Testis (tissue), 2 donors: Measurements from ENCODE around the gene TRIM27.

Experiments used
- CTCF ChIP-seq, 3 experiments: fragments of 450-650 bp in 2 of 3; fragments of 200-600 bp in 1 of 3; sonication (generic) in 1 of 3; IDR thresholded peaks; one replicate each; pipeline ENCODE4 v1.5.1; 2016 to 2019; ENCODE audit warnings: antibody characterized with exemption in 3 of 3, mild to moderate bottlenecking in 2 of 3, moderate library complexity in 1 of 3
- POLR2A ChIP-seq: fragments of 450-650 bp; IDR thresholded peaks from one replicate; pipeline ENCODE4 v1.6.1; 2017; ENCODE audit warnings: antibody characterized with exemption, mild to moderate bottlenecking, moderate library complexity

GRCh38 chr6:28953039-28953584 lies 29.3 kb upstream of the TRIM27 start:
- TF ChIP-seq CTCF (IDR thresholded peaks at IDR 0.05) (no peak), POLR2A (no peak)
